Activated CD8-positive, alpha-beta T cell treated with anti-CD3 and anti-CD28 coated beads for 36 hours (primary cell): ENCODE measurements around the gene OLIG3. TPM values are rescaled to one million over a fixed set of nuclear protein-coding genes. Genes with fewer than 3 reads are reported as not detected.

Source experiments
- ATAC-seq: fragments of 200-7000 bp; cut with Tn5 transposase; one replicate; pipeline ENCODE4 v1.10.0; 2021; ENCODE audit warnings: mild to moderate bottlenecking, moderate library complexity
- CTCF ChIA-PET: fragments of 350-600 bp; sonication (Branson Sonifier 250); formaldehyde crosslinking; loops from one replicate; lab custom pipeline; 2021; ENCODE audit warnings: antibody characterized with exemption; lab: Charles Lee
- POLR2A ChIA-PET: fragments of 350-600 bp; sonication (Branson Sonifier 250); formaldehyde crosslinking; loops from one replicate; lab custom pipeline; 2021; ENCODE audit warnings: antibody characterized with exemption; lab: Charles Lee
- DNase-seq: peaks from one replicate; pipeline ENCODE4 v3.0.0-alpha.2; 2020
- H3K27ac Mint-ChIP-seq: one replicate; pipeline ENCODE4 v1.8.0; 2021; ENCODE audit warnings: mild to moderate bottlenecking, mixed read lengths
- H3K27me3 Mint-ChIP-seq: one replicate; pipeline ENCODE4 v1.8.0; 2021; ENCODE audit warnings: mixed read lengths
- H3K36me3 Mint-ChIP-seq: one replicate; pipeline ENCODE4 v1.8.0; 2021; ENCODE audit warnings: low read depth, mixed read lengths
- H3K4me1 Mint-ChIP-seq: one replicate; pipeline ENCODE4 v1.8.0; 2021; ENCODE audit warnings: low read depth, mixed read lengths
- H3K4me3 Mint-ChIP-seq: one replicate; pipeline ENCODE4 v1.8.0; 2021; ENCODE audit warnings: mild to moderate bottlenecking, moderate library complexity, mixed read lengths
- H3K9me3 Mint-ChIP-seq: one replicate; pipeline ENCODE4 v1.8.0; 2021; ENCODE audit warnings: mixed read lengths
- CTCF ChIP-seq: fragments of 200-600 bp; IDR thresholded peaks from one replicate; pipeline ENCODE4 v1.8.0; 2022; ENCODE audit warnings: antibody characterized with exemption, mild to moderate bottlenecking
- intact Hi-C: fragments of 100-400 bp; cut with micrococcal nuclease; formaldehyde crosslinking; loops from one replicate; pipeline ENCODE4 v1.10.0; 2022
- total RNA-seq, 2 experiments: library from RNA; stranded (reverse); gene quantifications; one replicate each; pipeline ENCODE4 v1.2.3, GENCODE V29; 2021

Gene OLIG3
- total RNA-seq, 2 experiments from 2014 or later = 0.61 to 0.67 TPM

GRCh38 chr6:137496909-137497720, 2.9 kb upstream of the OLIG3 start:
- POLR2A ChIA-PET = no interaction called here
- peak overlapping the region; percentile 63 for H3K4me3 Mint-ChIP-seq
- no peaks in the 10 kb centered on the region for H3K9me3 Mint-ChIP-seq
- peak; percentile 15 for DNase-seq
- peaks cover 71% of the 10 kb centered on the region for H3K27me3 Mint-ChIP-seq
- intact Hi-C loops = no loop called here
- peak; percentile 9 for ATAC-seq
- H3K36me3 Mint-ChIP-seq = no peaks in the 10 kb centered on the region
- CTCF ChIA-PET = interaction anchor here (1.0 to 1.3 kb wide), 2 partner anchors 10 to 91 kb away, joined by 3 to 4 read pairs; no protein-coding TSS in a partner anchor
- peaks cover 51% of the 10 kb centered on the region for H3K4me1 Mint-ChIP-seq
- TF ChIP-seq CTCF = no peak
- no peak overlapping the region for H3K27ac Mint-ChIP-seq

GRCh38 chr6:137496368-137496767, 2.2 kb upstream of the OLIG3 start:
- no peak for DNase-seq

GRCh38 chr6:137495703-137496336, 1.6 kb upstream of the OLIG3 start:
- DNase-seq = peak; percentile 28
- no peak for ATAC-seq
- no peak overlapping the region for H3K27ac Mint-ChIP-seq
- intact Hi-C loops = no loop called here
- peaks cover 80% of the 10 kb centered on the region for H3K27me3 Mint-ChIP-seq
- TF ChIP-seq CTCF = no peak
- POLR2A ChIA-PET = no interaction called here
- H3K9me3 Mint-ChIP-seq = no peaks in the 10 kb centered on the region
- peaks cover 54% of the 10 kb centered on the region for H3K4me1 Mint-ChIP-seq
- H3K4me3 Mint-ChIP-seq = peak overlapping the region; percentile 38
- H3K36me3 Mint-ChIP-seq = no peaks in the 10 kb centered on the region
- CTCF ChIA-PET = interaction anchor here (0.6 to 2.0 kb wide), 6 partner anchors 9 to 419 kb away, joined by 3 to 4 read pairs (median 3); no protein-coding TSS in a partner anchor

More at GRCh38 chr6:137496368-137496767, 2.2 kb upstream of the OLIG3 start:
- peak overlapping the region; percentile 38 for H3K4me3 Mint-ChIP-seq
- CTCF ChIA-PET = interaction anchor here (0.9 to 1.5 kb wide), 4 partner anchors 9 to 419 kb away, joined by 3 read pairs; no protein-coding TSS in a partner anchor
- intact Hi-C loops = no loop called here
- no peaks in the 10 kb centered on the region for H3K9me3 Mint-ChIP-seq
- TF ChIP-seq CTCF = no peak
- ATAC-seq = no peak
- H3K4me1 Mint-ChIP-seq = peaks cover 54% of the 10 kb centered on the region
- peaks cover 78% of the 10 kb centered on the region for H3K27me3 Mint-ChIP-seq
- POLR2A ChIA-PET = no interaction called here
- no peak overlapping the region for H3K27ac Mint-ChIP-seq
- H3K36me3 Mint-ChIP-seq = no peaks in the 10 kb centered on the region

- ATAC-seq = no peak
- CTCF ChIA-PET = interaction anchor here (0.6 to 2.0 kb wide), 6 partner anchors 9 to 418 kb away, joined by 3 to 4 read pairs (median 3); no protein-coding TSS in a partner anchor
- H3K4me1 Mint-ChIP-seq = peaks cover 57% of the 10 kb centered on the region
Observed at GRCh38 chr6:137494988-137495702, 951 bp upstream of the OLIG3 start.

More at GRCh38 chr6:137494988-137495702, 951 bp upstream of the OLIG3 start:
- H3K27ac Mint-ChIP-seq = no peak overlapping the region
- peak overlapping the region; percentile 61 for H3K4me3 Mint-ChIP-seq
- no peaks in the 10 kb centered on the region for H3K36me3 Mint-ChIP-seq
- no peak for DNase-seq
- intact Hi-C loops = no loop called here
- POLR2A ChIA-PET = no interaction called here
- TF ChIP-seq CTCF = no peak
- H3K27me3 Mint-ChIP-seq = peaks cover 85% of the 10 kb centered on the region
- H3K9me3 Mint-ChIP-seq = no peaks in the 10 kb centered on the region
